GM12892 (cell line): Measurements from ENCODE around the gene CR2.
"Not testable (repeated sequence)": the region's sequence is repeated elsewhere in the genome, so short reads cannot be mapped to it uniquely, and the experiment has no call there.

Experiments
- DNase-seq: peaks from one replicate; pipeline ENCODE4 v3.0.0; 2011; ENCODE audit not compliant: insufficient read length
- FAIRE-seq: peaks from 2 replicates; lab custom pipeline; 2011; peaks lifted over from hg19 to GRCh38; lab: Jason Lieb, UNC
- POLR2A ChIP-seq: IDR thresholded peaks from 2 replicates; pipeline ENCODE4 v1.6.1; 2011; ENCODE audit warnings: low read depth, low read length, control low read depth
- POLR2AphosphoS5 ChIP-seq: IDR thresholded peaks from 2 replicates; pipeline ENCODE4 v1.6.1; 2011; ENCODE audit warnings: low read depth, low read length, control low read depth
- TAF1 ChIP-seq: IDR thresholded peaks from 2 replicates; pipeline ENCODE4 v1.6.1; 2011; ENCODE audit warnings: low read depth, mild to moderate bottlenecking, control low read depth, low read length, borderline replicate concordance

The CR2 gene

GRCh38 chr1:207459008-207459407 is 4.9 kb downstream of the CR2 start:
- DNase-seq (no peak), FAIRE-seq (peak; percentile 78)
- TF ChIP-seq TAF1 (no peak), POLR2AphosphoS5 (no peak), POLR2A (no peak)

- peak; percentile 30 for FAIRE-seq
- no peak for DNase-seq
- TF ChIP-seq POLR2AphosphoS5 = no peak
- TF ChIP-seq TAF1 = no peak
- TF ChIP-seq POLR2A = no peak
Measured at GRCh38 chr1:207461649-207462048, 7.5 kb downstream of the CR2 start.

GRCh38 chr1:207462535-207462934 is 8.4 kb downstream of the CR2 start:
- FAIRE-seq (no peak), DNase-seq (no peak)
- TF ChIP-seq POLR2AphosphoS5 = no peak
- no peak for TF ChIP-seq POLR2A
- no peak for TF ChIP-seq TAF1

- DNase-seq (no peak), FAIRE-seq (no peak)
- TF ChIP-seq POLR2AphosphoS5 (no peak), POLR2A (no peak), TAF1 (no peak)
Measured at GRCh38 chr1:207463021-207463420, 8.9 kb downstream of the CR2 start.

- no peak for TF ChIP-seq POLR2A
- TF ChIP-seq POLR2AphosphoS5 = no peak
- no peak for TF ChIP-seq TAF1
- FAIRE-seq = no peak
- no peak for DNase-seq
Measured at GRCh38 chr1:207463571-207463970, 9.4 kb downstream of the CR2 start.

GRCh38 chr1:207470927-207471326 is 16.8 kb downstream of the CR2 start:
- no peak for FAIRE-seq
- TF ChIP-seq POLR2AphosphoS5 = no peak
- no peak for TF ChIP-seq TAF1
- no peak for TF ChIP-seq POLR2A
- DNase-seq = no peak

GRCh38 chr1:207474210-207474609 is 20.1 kb downstream of the CR2 start:
- FAIRE-seq (no peak), DNase-seq (no peak)
- TF ChIP-seq TAF1 = no peak
- no peak for TF ChIP-seq POLR2AphosphoS5
- no peak for TF ChIP-seq POLR2A

- DNase-seq (no peak), FAIRE-seq (no peak)
- TF ChIP-seq POLR2A (no peak), POLR2AphosphoS5 (no peak), TAF1 (no peak)
Measured at GRCh38 chr1:207486198-207486597, 32.1 kb downstream of the CR2 start.

- no peak for DNase-seq
- no peak for TF ChIP-seq POLR2AphosphoS5
- no peak for TF ChIP-seq TAF1
- no peak for TF ChIP-seq POLR2A
- no peak for FAIRE-seq
Measured at GRCh38 chr1:207487636-207488035, 33.5 kb downstream of the CR2 start.

GRCh38 chr1:207493212-207493611 is 39.1 kb downstream of the CR2 start:
- TF ChIP-seq POLR2AphosphoS5 (no peak), TAF1 (no peak), POLR2A (no peak)
- FAIRE-seq (no peak), DNase-seq (no peak)

- DNase-seq (no peak), FAIRE-seq (no peak)
- no peak for TF ChIP-seq TAF1
- no peak for TF ChIP-seq POLR2AphosphoS5
- TF ChIP-seq POLR2A = no peak
Measured at GRCh38 chr1:207494171-207494570, 40.0 kb downstream of the CR2 start.

- FAIRE-seq, DNase-seq: not testable (repeated sequence)
Measured at GRCh38 chr1:207495281-207495680, 41.2 kb downstream of the CR2 start.
